GM13977 (cell line): ENCODE results near the gene GCH1.

Experiments
- DNase-seq: peaks from one replicate; pipeline ENCODE4 v3.0.0; 2012; ENCODE audit warnings: low spot score
- CTCF ChIP-seq: IDR thresholded peaks from 2 replicates; pipeline ENCODE4 v1.5.1; 2012; ENCODE audit warnings: mild to moderate bottlenecking, control low read depth; ENCODE audit not compliant: insufficient read depth; ENCODE audit errors: extremely low read depth, missing control alignments
- in situ Hi-C: fragments of 300-500 bp; cut with MboI; formaldehyde crosslinking; loops from one replicate; pipeline ENCODE4 v1.12.0; 2022; ENCODE audit warnings: low sequenced_read_pairs, low pct_unique_long_range_greater_than_20kb, mixed read lengths, inconsistent platforms; ENCODE audit not compliant: unreplicated experiment

Gene GCH1

GRCh38 chr14:54935958-54936357 lies 33.3 kb upstream of the GCH1 start:
- no peak for TF ChIP-seq CTCF
- in situ Hi-C loops = no loop called here
- DNase-seq = no peak

- in situ Hi-C loops = no loop called here
- TF ChIP-seq CTCF = no peak
- no peak for DNase-seq
These were observed 32.5 kb upstream of the GCH1 start for GRCh38 chr14:54935100-54935499.

GRCh38 chr14:54933006-54933405 lies 30.4 kb upstream of the GCH1 start:
- TF ChIP-seq CTCF = no peak
- in situ Hi-C loops = no loop called here
- no peak for DNase-seq

GRCh38 chr14:54931598-54932340 lies 29.1 kb upstream of the GCH1 start:
- DNase-seq = no peak
- no peak for TF ChIP-seq CTCF
- in situ Hi-C loops = no loop called here

- in situ Hi-C loops = no loop called here
- no peak for TF ChIP-seq CTCF
- no peak for DNase-seq
These were observed 28.5 kb upstream of the GCH1 start for GRCh38 chr14:54931101-54931500.

GRCh38 chr14:54929556-54929955 lies 26.9 kb upstream of the GCH1 start:
- in situ Hi-C loops = no loop called here
- TF ChIP-seq CTCF = no peak
- DNase-seq = no peak
